HepG2 (cell line): Measurements from ENCODE around the gene CEP89. TPM values are rescaled to one million over a fixed set of nuclear protein-coding genes. Genes with fewer than 3 reads are reported as not detected.
A peak's percentile ranks its signal among the peaks of the same experiment; 100 is the strongest.

Experiments
- CAMTA2 ChIP-seq: sonication (generic); formaldehyde crosslinking; IDR thresholded peaks from 2 replicates; pipeline ENCODE4 v1.4.0; 2020; ENCODE audit warnings: mild to moderate bottlenecking, missing genetic modification reagents, borderline replicate concordance
- CC2D1A ChIP-seq: sonication (generic); formaldehyde crosslinking; IDR thresholded peaks from 2 replicates; pipeline ENCODE4 v1.8.1; 2023; ENCODE audit warnings: mild to moderate bottlenecking, missing genetic modification reagents
- FOSL2 ChIP-seq: sonication (generic); formaldehyde crosslinking; IDR thresholded peaks from 2 replicates; pipeline ENCODE4 v1.4.0; 2020; ENCODE audit warnings: missing genetic modification reagents
- FOXA1 ChIP-seq, 2 experiments: fragments of 450-650 bp in 1 of 2; sonication (generic) in 1 of 2; formaldehyde crosslinking in 1 of 2; IDR thresholded peaks; 2 replicates each; pipeline versions ENCODE4 v1.4.0 to v1.6.1; 2016 to 2020; ENCODE audit warnings: missing genetic modification reagents in 1 of 2
- GFI1 ChIP-seq: sonication (generic); formaldehyde crosslinking; IDR thresholded peaks from 2 replicates; pipeline ENCODE4 v1.5.0; 2020; ENCODE audit warnings: missing genetic modification reagents, mild to moderate bottlenecking, borderline replicate concordance
- HINFP ChIP-seq: sonication (generic); formaldehyde crosslinking; IDR thresholded peaks from 2 replicates; pipeline ENCODE4 v1.4.0; 2020; ENCODE audit warnings: low read depth, mild to moderate bottlenecking, missing genetic modification reagents
- HMGXB4 ChIP-seq, 2 experiments: sonication (generic) in 1 of 2; formaldehyde crosslinking in 1 of 2; IDR thresholded peaks; 2 replicates each; pipeline versions ENCODE4 v1.4.0 to v1.6.1; 2018 to 2020; ENCODE audit warnings: missing genetic modification reagents in 2 of 2, borderline replicate concordance in 1 of 2, low read depth in 1 of 2, mild to moderate bottlenecking in 1 of 2, missing biosample characterization in 1 of 2
- JUND ChIP-seq: sonication (generic); formaldehyde crosslinking; IDR thresholded peaks from 2 replicates; pipeline ENCODE4 v1.8.0; 2022; ENCODE audit warnings: mild to moderate bottlenecking, missing genetic modification reagents
- KLF15 ChIP-seq: sonication (generic); formaldehyde crosslinking; IDR thresholded peaks from 2 replicates; pipeline ENCODE4 v1.8.1; 2023; ENCODE audit warnings: borderline replicate concordance, mild to moderate bottlenecking, inconsistent platforms, missing genetic modification reagents, mixed read lengths
- MXD1 ChIP-seq: sonication (generic); formaldehyde crosslinking; IDR thresholded peaks from 2 replicates; pipeline ENCODE4 v1.4.0; 2020; ENCODE audit warnings: mild to moderate bottlenecking, missing genetic modification reagents
- PAF1 ChIP-seq: IDR thresholded peaks from 2 replicates; pipeline ENCODE4 v1.6.1; 2016; ENCODE audit warnings: missing genetic modification reagents, missing compliant biosample characterization
- PPARG ChIP-seq: conservative IDR thresholded peaks from 2 replicates; pipeline ENCODE4 v1.6.1; 2016; ENCODE audit warnings: missing biosample characterization, missing genetic modification reagents
- RELA ChIP-seq: sonication (generic); formaldehyde crosslinking; IDR thresholded peaks from 2 replicates; pipeline ENCODE4 v1.4.0; 2020; ENCODE audit warnings: missing genetic modification reagents
- SOX6 ChIP-seq, 2 experiments: fragments of 450-650 bp in 1 of 2; sonication (generic) in 1 of 2; formaldehyde crosslinking in 1 of 2; IDR thresholded peaks; 2 replicates each; pipeline versions ENCODE4 v1.4.0 to v1.6.1; 2017 to 2020; ENCODE audit warnings: antibody characterized with exemption in 1 of 2, mild to moderate bottlenecking in 1 of 2, missing genetic modification reagents in 1 of 2
- STAT6 ChIP-seq: sonication (generic); formaldehyde crosslinking; IDR thresholded peaks from 2 replicates; pipeline ENCODE4 v1.4.0; 2020; ENCODE audit warnings: missing genetic modification reagents, mild to moderate bottlenecking, borderline replicate concordance
- THYN1 ChIP-seq: sonication (generic); formaldehyde crosslinking; IDR thresholded peaks from 2 replicates; pipeline ENCODE4 v1.8.1; 2023; ENCODE audit warnings: low read depth, mild to moderate bottlenecking, moderate library complexity, missing genetic modification reagents, borderline replicate concordance
- ZFX ChIP-seq: sonication (generic); formaldehyde crosslinking; IDR thresholded peaks from 2 replicates; pipeline ENCODE4 v1.4.0; 2020; ENCODE audit warnings: mild to moderate bottlenecking, low read depth, missing genetic modification reagents, moderate library complexity
- ZNF274 ChIP-seq: sonication (generic); formaldehyde crosslinking; IDR thresholded peaks from 2 replicates; pipeline ENCODE4 v1.5.1; 2020; ENCODE audit warnings: mild to moderate bottlenecking, missing genetic modification reagents
- ZNF337 ChIP-seq: sonication (generic); formaldehyde crosslinking; IDR thresholded peaks from 2 replicates; pipeline ENCODE4 v1.5.1; 2020; ENCODE audit warnings: missing genetic modification reagents, low read depth, mild to moderate bottlenecking, borderline replicate concordance
- ZNF749 ChIP-seq: sonication (generic); formaldehyde crosslinking; IDR thresholded peaks from 2 replicates; pipeline ENCODE4 v1.8.0; 2022; ENCODE audit warnings: mild to moderate bottlenecking, missing genetic modification reagents, moderate library complexity, borderline replicate concordance
- ZNF761 ChIP-seq: sonication (generic); formaldehyde crosslinking; conservative IDR thresholded peaks from 2 replicates; pipeline ENCODE4 v1.4.0; 2020; ENCODE audit warnings: mild to moderate bottlenecking, missing genetic modification reagents
- polyA plus RNA-seq, 8 experiments: library from polyadenylated mRNA; depleted of rRNA in 3 of 8; stranded (reverse) in 7 of 8; unstranded in 1 of 8; fragments of >200 nt; fragmentation: Illumina TruSeq in 4 of 8; extraction: Trizol in 4 of 8; gene quantifications; 2 replicates each; pipeline versions ENCODE4 v1.2.1 to v1.2.3, GENCODE V29; 2011 to 2016; ENCODE audit warnings: low read depth in 4 of 8, missing spikeins in 1 of 8, mixed read lengths in 1 of 8; ENCODE audit not compliant: insufficient read depth in 1 of 8
- total RNA-seq, 5 experiments: library from RNA; depleted of rRNA; stranded (reverse); fragments of >200 nt; fragmentation: Illumina TruSeq; extraction: Trizol; gene quantifications; 2 replicates each; pipeline ENCODE4 v1.2.3, GENCODE V29; 2016; ENCODE audit warnings: low read depth in 1 of 5

Gene CEP89
- total and polyA plus RNA-seq, 2 of the 13 experiments (the other 11 are each of a cell fraction or from before 2014, with no cell fraction given), result 7.2 to 10.9 TPM

- TF ChIP-seq MXD1 (CRISPR knock-in tag) (peak; percentile 51; the same call in 1 of the 2 replicates), FOXA1 (IDR thresholded peaks at IDR 0.05) (no peak), FOXA1 (CRISPR knock-in tag; IDR thresholded peaks at IDR 0.05) (no peak), ZNF337 (CRISPR knock-in tag) (peak; percentile 61; the same call in 1 of the 2 replicates), PAF1 (CRISPR knock-in tag) (no peak), CC2D1A (peak; percentile 99; the same call in 1 of the 2 replicates), PPARG (no peak), SOX6 (IDR thresholded peaks at IDR 0.05) (no peak), SOX6 (CRISPR knock-in tag; IDR thresholded peaks at IDR 0.05) (0 out of 2 replicates have a peak, but pooled peaks have one; percentile 25), STAT6 (CRISPR knock-in tag) (no peak), FOSL2 (CRISPR knock-in tag) (peak; percentile 6; the same call in 1 of the 2 replicates), KLF15 (CRISPR knock-in tag) (no peak; the same call in 1 of the 2 replicates), ZNF761 (no peak; the same call in 1 of the 2 replicates), THYN1 (peak; percentile 99), CAMTA2 (CRISPR knock-in tag) (no peak), GFI1 (no peak), HINFP (no peak), RELA (no peak), ZNF274 (CRISPR knock-in tag) (peak; percentile 33), ZNF749 (CRISPR knock-in tag) (peak; percentile 99), ZFX (CRISPR knock-in tag) (peak; percentile 98), JUND (CRISPR knock-in tag) (no peak), HMGXB4 (CRISPR knock-in tag; IDR thresholded peaks at IDR 0.05; ENCODE audit: borderline replicate concordance in 1 of 2, low read depth in 1 of 2) (peak in 1 of 2 experiments; percentile 39; a peak in 2 of 4 replicates)
These were observed at the start of gene CEP89, which contains the start of gene FAAP24 (continued) for GRCh38 chr19:32971715-32972540.
